GM18858 (cell line): ENCODE data around the gene TUSC2.

Experiments used
- ATAC-seq: cut with Tn5 transposase; IDR thresholded peaks from one replicate; pipeline ENCODE4 v1.9.1; 2021; ENCODE audit not compliant: unreplicated experiment

The TUSC2 gene

DNA sequence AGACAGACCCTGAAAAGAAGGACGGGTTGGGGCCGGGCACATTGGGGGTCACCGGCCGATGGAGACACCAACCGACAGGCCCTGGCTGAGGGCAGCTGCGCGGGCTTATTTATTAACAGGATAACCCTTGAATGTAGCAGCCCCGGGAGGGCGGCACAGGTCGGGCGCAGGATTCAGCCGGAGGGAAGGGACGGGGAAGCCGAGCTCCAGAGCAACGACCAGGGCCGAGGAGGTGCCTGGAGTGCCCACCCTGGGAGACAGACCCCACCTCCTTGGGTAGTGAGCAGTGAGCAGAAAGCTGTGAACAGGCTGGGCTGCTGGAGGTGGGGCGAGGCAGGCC lies 51.3 kb downstream of the TUSC2 start:
- no peak for ATAC-seq

DNA sequence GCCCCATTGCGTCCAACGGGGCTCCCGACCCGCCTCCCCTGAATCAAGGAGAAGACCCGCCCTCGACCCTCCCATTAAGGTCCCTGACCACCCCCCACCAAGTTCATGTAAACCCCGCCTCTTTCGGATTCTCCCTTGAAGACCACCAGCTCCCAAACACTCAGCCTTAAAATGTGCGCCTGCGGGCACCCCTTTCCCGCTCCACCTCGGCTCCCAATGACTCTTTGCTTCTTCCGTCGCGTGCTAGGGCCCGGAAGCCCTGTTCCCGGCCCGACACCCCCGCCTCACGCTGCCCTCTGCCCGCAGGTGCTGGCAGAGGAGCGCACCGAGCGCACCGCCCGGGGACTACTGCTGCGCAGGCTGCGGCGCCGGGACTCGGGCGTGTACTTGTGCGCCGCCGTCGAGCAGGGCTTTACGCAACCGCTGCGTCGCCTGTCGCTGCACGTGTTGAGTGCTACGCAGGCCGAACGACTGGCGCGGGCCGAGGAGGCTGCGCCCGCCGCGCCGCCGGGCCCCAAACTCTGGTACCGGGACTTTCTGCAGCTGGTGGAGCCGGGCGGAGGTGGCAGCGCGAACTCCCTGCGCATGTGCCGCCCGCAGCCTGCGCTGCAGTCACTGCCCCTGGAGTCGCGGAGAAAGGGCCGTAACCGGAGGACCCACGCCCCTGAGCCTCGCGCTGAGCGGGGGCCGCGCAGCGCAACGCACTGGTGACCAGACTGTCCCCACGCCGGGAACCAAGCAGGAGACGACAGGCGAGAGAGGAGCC lies 51.8 kb downstream of the TUSC2 start:
- no peak for ATAC-seq

DNA sequence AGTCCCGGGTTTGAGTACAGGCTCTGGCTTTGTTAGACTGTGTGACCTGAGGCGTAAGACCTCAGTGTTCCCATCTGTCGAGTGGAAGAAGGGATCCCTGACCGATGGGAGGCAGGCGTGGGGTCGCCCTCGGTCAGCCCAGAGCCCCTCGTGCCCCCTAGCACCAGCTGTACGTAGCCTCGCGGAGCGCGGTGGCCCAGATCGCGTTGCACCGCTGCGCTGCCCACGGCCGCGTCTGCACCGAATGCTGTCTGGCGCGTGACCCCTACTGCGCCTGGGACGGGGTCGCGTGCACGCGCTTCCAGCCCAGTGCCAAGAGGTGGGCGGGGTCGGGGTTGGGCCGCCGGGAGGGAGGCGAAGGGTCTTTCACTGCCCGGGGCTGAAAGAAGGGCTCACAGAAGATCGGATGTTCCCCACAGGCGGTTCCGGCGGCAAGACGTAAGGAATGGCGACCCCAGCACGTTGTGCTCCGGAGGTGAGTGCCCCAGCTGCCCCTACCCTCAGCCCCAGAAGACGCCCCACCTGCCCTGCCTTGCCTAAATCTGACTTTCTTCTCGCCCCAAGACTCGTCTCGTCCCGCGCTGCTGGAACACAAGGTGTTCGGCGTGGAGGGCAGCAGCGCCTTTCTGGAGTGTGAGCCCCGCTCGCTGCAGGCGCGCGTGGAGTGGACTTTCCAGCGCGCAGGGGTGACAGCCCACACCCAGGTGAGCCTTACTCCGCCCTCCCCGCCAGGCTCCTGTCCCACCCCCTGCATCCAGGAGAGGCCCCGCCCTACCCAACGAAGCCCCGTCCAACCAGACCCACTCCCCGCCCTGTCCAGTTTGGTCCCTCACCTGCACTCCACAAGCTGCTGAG lies 52.7 kb downstream of the TUSC2 start:
- ATAC-seq, result no peak
